ENCODE data around the gene VANGL1. TPM values are rescaled to one million over a fixed set of nuclear protein-coding genes. Genes with fewer than 3 reads are reported as not detected.

The VANGL1 gene
- total and polyA plus RNA-seq, 4 donors = 1.6 to 10.9 (median 5.4) TPM

- 55 to 67% methylated on average over 14 of the region's 14 CpGs for WGBS, 2 donors
- peak in 2 of 3 donors; percentile 37 to 39 for DNase-seq
- TF ChIP-seq CTCF (IDR thresholded peaks at IDR 0.05; ENCODE audit: control extremely low read depth, extremely low read depth) = no peak
- H3K9ac ChIP-seq (ENCODE audit: insufficient read depth in 1 of 2, low read length in 2 of 2) = no peak overlapping the region
- peaks cover 0 to 4% (median 0%) of the 10 kb centered on the region in 4 donors for H3K9me3 ChIP-seq (ENCODE audit: control insufficient read depth in 4 of 4, insufficient read depth in 3 of 4, low read length in 3 of 4)
- H3K27me3 ChIP-seq (ENCODE audit: control insufficient read depth in 3 of 3, insufficient read depth in 3 of 3, low read length in 2 of 3) = no peaks in the 10 kb centered on the region
- H3K27ac ChIP-seq (ENCODE audit: low read depth in 1 of 2, low read length in 1 of 2) = no peak overlapping the region
- peaks cover 0 to 14% (median 10%) of the 10 kb centered on the region in 4 donors for H3K36me3 ChIP-seq (ENCODE audit: control insufficient read depth in 4 of 4, insufficient read depth in 4 of 4, low read length in 4 of 4)
- no peak overlapping the region for H3K4me3 ChIP-seq
- H3K4me1 ChIP-seq (ENCODE audit: control insufficient read depth in 5 of 5, insufficient read depth in 5 of 5, low read length in 5 of 5) = peaks cover 0 to 7% (median 2%) of the 10 kb centered on the region in 5 donors
- no peak for ATAC-seq (ENCODE audit: insufficient read depth, low FRiP score)
Observed at GRCh38 chr1:115670476-115671175, 28.9 kb downstream of the VANGL1 start.

- no peak for DNase-seq
Observed at GRCh38 chr1:115671176-115671934, 29.6 kb downstream of the VANGL1 start.

GRCh38 chr1:115672224-115673009 is 30.6 kb downstream of the VANGL1 start:
- Histone ChIP-seq H3K36me3 (ENCODE audit: control insufficient read depth in 4 of 4, insufficient read depth in 4 of 4, low read length in 4 of 4) (peaks cover 0 to 14% (median 6%) of the 10 kb centered on the region in 4 donors), H3K4me3 (no peak overlapping the region), H3K27ac (ENCODE audit: low read depth in 1 of 2, low read length in 1 of 2) (no peak overlapping the region), H3K4me1 (ENCODE audit: control insufficient read depth in 5 of 5, insufficient read depth in 5 of 5, low read length in 5 of 5) (peaks cover 0 to 7% (median 2%) of the 10 kb centered on the region in 5 donors), H3K9ac (ENCODE audit: insufficient read depth in 1 of 2, low read length in 2 of 2) (no peak overlapping the region), H3K9me3 (ENCODE audit: control insufficient read depth in 4 of 4, insufficient read depth in 3 of 4, low read length in 3 of 4) (peaks cover 0 to 3% (median 0%) of the 10 kb centered on the region in 4 donors), H3K27me3 (ENCODE audit: control insufficient read depth in 3 of 3, insufficient read depth in 3 of 3, low read length in 2 of 3) (no peaks in the 10 kb centered on the region)
- TF ChIP-seq CTCF (IDR thresholded peaks at IDR 0.05; ENCODE audit: control extremely low read depth, extremely low read depth) = no peak
- ATAC-seq (ENCODE audit: insufficient read depth, low FRiP score) (no peak), DNase-seq (no peak)
- WGBS, 2 donors = 96% methylated on average over 13 of the region's 13 CpGs

More at GRCh38 chr1:115671176-115671934, 29.6 kb downstream of the VANGL1 start:
- TF ChIP-seq CTCF (IDR thresholded peaks at IDR 0.05; ENCODE audit: control extremely low read depth, extremely low read depth) = no peak
- Histone ChIP-seq H3K4me3 (no peak overlapping the region), H3K4me1 (ENCODE audit: control insufficient read depth in 5 of 5, insufficient read depth in 5 of 5, low read length in 5 of 5) (peaks cover 0 to 7% (median 2%) of the 10 kb centered on the region in 5 donors), H3K27me3 (ENCODE audit: control insufficient read depth in 3 of 3, insufficient read depth in 3 of 3, low read length in 2 of 3) (no peaks in the 10 kb centered on the region), H3K9me3 (ENCODE audit: control insufficient read depth in 4 of 4, insufficient read depth in 3 of 4, low read length in 3 of 4) (peaks cover 0 to 4% (median 0%) of the 10 kb centered on the region in 4 donors), H3K36me3 (ENCODE audit: control insufficient read depth in 4 of 4, insufficient read depth in 4 of 4, low read length in 4 of 4) (peaks cover 0 to 14% (median 8%) of the 10 kb centered on the region in 4 donors), H3K27ac (ENCODE audit: low read depth in 1 of 2, low read length in 1 of 2) (no peak overlapping the region), H3K9ac (ENCODE audit: insufficient read depth in 1 of 2, low read length in 2 of 2) (no peak overlapping the region)
- no peak for ATAC-seq (ENCODE audit: insufficient read depth, low FRiP score)
- WGBS, 2 donors = 82 to 84% methylated on average over 19 of the region's 19 CpGs

All from lung (tissue), 12 donors.